ENCODE measurements around the gene TMEM131.

Gene TMEM131

DNA sequence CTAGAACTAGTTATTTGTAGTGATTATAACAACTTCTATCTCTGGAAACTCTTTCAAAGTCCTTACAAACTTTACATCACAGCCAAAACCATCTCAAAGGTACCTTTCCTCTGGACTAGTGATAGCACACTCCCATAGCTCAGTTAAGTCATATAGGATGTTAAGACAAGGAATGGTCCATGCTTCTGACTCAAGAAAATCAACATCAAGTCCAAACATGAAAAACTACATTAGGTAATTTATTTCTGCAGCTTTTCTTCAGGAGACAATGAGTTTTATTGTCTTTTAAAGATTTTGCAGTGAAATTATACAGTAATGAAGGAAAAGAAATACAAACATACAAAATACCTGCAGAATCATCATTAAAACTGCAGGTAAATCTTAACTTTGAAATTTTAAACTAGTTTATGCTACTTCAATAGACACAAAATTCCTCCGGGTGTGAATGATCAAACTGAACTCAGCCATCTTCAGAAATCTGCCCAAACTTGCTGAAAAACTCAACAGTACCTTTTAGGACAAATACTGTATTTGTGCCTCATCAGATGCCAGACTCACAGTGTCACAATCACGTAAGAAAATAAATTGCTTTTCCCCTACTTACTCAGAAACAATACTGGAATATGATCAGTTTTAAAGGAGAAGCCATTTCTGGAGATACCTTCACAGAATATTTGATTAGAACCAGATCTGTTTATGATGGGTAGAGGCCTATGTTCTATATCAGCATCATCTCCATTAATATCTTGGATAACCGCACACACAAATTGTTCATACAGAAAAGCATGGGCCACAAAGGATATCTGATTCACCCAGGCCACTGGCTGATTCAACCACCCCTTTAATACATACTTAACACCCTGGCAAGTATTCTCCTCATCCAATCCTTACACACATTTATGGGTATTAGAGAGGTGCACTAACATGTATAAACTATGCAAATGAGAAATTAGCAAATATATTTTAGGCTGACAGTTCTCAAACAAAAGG lies 2.6 kb downstream of the TMEM131 start:
- no peak for DNase-seq (ENCODE audit: low spot score)

DNA sequence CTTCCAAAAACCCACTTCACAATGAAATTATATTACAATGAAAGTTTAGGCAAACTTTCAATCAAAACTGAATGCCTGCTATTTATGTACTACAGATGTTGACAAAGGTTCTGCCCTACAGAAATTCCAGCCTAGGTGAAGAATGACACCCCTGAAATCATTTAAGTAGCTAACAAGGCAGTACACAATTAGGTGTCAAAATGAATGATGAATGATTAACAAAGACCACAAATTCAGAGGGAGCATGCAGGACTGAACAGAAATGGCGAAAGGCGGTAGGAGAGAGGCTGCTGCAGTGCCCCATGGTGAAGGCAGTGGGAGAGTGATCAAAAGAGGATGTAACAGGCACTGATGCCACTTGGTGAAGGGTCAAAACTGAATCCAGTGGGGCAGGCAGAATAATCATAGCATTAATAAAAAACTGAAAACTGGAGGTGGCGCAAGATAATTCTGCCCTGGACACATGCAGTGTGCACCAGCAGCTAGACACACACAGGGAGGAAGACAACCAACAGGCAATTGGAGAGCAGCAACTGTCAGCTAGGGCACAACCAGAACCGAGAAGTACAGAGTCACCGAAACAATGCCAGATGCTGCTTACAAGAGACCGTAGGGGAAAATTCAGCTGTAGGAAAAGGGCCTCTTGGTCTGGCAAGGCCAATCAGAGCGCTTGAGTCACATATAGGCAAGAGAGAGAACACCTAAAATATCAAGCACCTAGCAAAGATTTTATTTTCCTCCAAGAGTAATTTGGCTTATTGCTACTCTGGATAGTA lies 4.5 kb downstream of the TMEM131 start:
- no peak for DNase-seq (ENCODE audit: low spot score)

DNA sequence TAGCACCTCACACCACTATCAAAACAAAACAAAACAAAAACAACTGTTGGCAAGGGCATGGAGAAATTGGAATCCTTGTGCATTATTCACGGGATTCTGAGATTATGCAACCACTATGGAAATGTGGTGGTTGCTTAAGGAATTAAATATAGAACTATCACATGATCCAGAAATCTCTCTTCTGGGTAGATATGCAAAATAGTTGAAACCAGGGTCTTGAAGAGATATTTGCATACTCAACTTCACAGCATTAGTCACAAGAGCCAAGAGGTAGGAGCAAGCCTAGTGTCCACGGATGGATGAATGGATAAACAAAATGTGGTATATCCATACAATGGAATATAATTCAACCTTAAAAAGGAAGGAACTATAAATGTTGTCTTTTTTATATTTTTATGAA lies 7.0 kb downstream of the TMEM131 start:
- DNase-seq (ENCODE audit: low spot score) = no peak

DNA sequence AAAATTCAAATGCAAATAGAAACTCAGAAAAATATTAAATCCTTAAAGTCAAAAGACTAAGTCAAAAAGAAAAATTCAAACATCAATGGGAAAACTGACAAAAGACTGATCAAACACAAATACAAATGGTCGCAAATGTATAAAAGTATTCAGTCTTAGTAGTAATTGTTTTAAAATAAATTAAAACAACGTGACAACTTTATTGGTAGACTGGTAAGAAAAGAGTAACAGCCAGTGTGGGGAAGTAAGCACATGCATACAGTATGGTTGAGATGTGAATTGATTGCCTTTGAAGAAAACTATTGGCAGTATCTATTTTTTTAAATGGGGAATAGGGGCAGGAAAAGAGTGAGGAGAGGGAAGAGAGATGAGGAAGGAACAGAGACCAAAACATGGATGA lies 9.8 kb downstream of the TMEM131 start:
- DNase-seq (ENCODE audit: low spot score) = no peak

DNA sequence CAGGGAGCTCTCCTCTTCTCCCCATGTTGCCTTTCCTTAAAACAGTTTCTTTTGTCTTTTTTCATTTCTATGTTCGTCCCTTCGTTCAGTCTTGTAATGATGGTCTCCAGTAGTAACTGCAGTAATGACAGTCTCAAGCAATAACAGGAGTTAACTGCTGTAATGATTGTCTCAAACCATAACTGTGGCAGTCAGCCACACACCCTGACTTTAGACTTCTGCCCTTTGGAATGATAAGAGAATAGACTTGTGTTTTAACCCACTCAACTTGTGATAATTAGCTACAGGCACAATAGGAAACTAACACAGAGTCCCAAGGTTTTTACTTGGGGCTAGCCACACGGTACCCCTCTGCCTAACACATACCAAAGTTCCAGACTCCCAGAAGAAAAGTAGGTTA lies 12.1 kb downstream of the TMEM131 start:
- no peak for DNase-seq (ENCODE audit: low spot score)

DNA sequence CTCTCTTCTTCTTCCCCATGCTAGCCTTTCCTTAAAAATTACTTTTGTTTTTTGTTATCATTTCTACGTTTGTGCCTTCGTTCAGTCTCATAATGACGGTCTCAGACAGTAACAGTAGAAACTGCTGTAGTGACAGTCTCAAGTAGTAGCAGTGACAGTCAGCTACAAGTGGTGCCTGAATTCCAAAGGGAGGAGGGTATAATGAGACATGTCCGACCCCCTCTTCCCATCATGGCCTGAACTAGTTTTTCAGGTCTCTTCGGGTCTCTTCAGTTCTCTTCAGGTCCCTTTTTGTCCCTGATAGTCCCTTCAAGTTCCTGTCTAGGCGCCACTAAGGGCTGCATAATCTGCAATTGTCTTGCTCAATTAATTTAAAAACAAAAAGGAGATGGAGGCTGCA lies 12.6 kb downstream of the TMEM131 start:
- no peak for DNase-seq (ENCODE audit: low spot score)

DNA sequence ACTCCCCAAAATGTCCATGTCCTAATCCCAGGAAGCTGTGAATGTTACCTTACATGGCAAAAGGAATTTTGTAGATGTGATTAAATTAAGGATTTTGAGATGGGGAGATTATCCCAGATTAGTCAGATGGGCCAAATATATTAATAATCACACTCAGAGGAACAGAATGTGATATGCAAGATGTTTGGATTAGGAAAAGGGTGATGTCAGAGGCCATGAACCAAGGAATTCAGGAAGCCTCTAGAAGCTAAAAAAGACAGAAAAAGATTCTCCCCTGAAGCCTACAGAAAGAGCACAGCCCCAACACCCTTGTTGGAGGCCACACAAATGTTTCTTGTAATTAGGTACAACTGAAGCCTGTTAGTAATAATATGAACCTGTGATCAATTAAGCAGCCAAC lies 13.1 kb downstream of the TMEM131 start:
- no peak for DNase-seq (ENCODE audit: low spot score)

DNA sequence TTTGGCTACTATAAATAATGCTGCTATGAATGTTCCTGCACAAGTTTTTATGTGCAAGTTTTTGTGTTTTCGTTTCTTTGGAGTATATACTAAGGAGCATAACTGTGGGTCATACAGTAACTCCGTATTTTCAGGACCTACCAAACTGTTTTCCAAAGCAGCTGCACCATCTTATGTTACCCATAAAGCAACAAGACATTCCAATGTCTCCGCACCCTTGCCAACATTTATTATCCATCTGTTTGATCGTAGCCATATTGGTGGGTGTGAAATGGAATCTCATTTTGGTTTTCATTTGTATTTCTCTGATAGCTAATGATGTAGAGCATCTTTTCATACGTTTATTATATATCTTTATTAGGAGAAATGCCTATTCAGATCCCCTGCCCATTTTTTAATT lies 13.8 kb downstream of the TMEM131 start:
- DNase-seq (ENCODE audit: low spot score) = no peak

DNA sequence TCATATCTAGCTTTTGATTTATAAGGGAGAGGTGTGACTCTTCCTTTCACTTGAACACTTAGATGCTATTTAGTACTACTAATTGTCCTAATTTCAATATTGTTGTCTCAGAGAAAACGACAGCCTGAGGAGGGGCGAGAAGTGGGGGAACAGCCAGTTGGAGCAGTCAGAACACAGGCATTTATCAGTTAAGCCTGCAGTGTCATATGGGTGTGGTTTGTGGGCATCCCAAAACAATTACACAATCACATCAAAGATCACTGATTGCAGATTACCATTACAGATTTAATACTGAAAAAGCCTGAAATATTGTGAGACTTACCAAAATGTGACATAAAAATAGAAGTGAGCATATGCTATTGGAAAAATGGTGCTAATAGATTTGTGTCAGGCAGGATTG lies 15.8 kb downstream of the TMEM131 start:
- no peak for DNase-seq (ENCODE audit: low spot score)

DNA sequence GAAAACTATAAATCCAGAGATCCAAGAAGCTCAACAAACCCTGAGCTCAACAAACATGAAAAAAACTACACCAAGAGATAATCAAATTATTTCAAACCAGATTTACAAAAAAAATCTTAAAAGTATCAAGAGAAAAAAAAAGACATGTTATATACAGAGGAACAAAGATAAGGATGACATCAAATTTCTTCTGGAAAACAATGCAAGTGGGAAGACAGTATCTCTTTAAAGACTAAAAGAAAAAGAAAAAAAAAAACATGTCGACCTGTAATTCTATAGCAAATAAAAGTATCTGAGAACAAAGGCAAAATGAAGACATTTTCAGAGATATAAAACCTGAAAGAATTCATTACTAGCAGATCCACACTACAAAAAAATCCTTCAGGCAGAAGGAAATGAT lies 21.3 kb downstream of the TMEM131 start:
- DNase-seq (ENCODE audit: low spot score) = no peak

DNA sequence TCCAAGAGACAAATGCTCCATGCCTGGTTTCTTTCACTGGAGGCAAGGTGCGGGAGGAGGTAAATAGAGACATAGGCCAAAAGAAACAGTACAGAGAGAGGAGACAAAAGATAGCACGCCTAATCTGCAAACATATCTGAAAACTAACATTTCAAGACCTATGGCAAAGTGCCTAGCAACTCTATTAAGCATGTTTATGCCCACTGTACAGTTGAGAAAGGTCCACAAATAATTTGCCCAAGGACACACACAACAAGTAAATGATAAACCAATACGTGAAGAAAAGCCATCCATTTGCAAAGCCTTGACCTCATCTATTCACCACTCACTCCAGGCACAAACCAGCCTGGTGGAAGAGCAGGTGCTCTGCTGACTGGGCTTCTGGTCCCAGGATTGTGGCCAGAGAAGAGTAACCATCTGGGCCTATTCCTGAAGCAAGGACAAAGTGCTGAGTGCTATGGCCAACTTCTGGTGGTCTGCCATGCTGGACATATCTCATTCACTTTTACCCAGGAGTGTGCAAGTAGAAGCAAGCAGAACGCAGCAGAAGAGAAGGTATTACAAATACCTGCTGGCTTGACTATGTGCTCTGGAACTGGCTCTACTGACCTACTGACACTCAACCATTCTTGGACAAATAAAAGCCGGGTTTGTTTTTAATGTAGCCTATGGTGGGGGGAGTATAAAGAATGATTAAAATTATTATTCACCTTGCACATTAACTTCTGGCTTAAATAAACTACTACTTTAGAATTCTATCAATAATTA lies 25.3 kb downstream of the TMEM131 start:
- DNase-seq (ENCODE audit: low spot score) = no peak

DNA sequence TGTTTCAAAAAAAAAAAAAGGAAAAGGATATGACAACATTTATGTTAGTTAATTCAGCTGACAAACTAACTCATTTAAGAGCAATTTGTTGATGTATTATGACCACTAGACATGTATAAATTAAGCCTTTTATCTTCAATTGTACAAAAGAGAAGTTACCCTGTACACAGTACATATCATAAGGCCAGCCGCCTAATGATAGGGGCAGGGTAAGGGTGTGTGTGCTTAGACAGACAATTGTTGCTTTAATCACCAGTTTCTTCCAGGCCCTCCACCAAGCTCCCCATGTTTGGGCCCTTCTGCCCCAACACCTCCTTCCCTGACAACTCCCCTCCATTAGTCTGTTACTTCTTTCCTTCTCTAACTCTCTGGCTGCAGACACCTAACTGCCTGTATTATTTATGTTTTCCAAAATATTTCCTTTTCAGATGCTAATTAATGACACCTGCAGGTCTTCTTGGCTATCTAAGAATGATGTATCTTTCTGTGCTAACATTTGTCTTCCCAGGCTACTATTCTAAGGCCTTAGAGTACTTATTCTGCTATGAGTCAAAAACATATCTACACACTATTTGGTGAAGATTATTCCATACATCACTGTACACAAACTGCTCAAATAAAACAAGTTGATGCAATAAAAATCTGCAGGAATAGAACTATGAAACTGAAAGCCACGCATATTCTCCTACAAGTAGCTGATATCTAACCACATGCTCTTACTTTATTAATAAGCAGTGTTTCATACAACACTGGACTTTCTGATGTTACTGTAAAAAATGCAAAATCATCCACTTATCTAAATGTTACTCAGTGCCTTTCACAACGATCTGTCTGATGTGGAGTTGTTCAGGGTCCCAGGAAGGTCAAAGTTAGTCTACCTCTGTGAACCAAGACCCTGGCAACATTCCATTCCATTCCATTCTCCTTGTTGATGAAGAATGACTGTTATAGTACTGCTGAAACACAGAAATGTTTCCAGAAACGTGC lies 26.4 kb downstream of the TMEM131 start:
- no peak for DNase-seq (ENCODE audit: low spot score)

DNA sequence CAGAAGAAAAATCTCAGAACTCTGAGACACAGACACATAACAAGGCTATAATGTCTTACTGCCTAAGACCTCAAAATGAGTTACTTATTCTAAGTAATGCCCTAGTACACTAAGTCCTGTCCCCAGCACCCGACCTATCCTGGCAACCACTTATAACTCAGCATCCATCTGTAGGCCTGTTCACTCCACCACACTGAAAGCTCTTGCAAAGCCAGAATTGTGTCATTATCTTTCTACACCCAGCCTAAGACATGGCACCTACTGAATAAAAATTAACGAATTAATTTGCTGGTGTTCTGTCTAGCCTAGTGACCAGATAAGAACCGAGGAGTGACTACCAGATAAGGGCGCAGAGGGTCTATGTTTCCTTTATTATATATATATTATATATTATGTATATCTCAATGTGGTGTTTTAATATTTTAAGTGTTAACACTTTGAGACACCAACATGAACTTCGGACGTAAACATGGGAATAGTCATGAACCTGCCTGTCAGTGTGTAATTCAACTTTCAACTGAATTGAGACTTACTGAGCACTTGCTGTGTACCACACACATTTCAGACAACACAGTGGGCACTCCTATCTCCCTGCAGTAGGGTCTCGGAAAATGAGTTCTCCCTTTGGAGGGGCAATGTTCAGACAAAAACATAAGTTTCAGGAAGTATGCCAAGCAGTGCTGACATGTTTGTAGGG lies 27.7 kb downstream of the TMEM131 start:
- no peak for DNase-seq (ENCODE audit: low spot score)

DNA sequence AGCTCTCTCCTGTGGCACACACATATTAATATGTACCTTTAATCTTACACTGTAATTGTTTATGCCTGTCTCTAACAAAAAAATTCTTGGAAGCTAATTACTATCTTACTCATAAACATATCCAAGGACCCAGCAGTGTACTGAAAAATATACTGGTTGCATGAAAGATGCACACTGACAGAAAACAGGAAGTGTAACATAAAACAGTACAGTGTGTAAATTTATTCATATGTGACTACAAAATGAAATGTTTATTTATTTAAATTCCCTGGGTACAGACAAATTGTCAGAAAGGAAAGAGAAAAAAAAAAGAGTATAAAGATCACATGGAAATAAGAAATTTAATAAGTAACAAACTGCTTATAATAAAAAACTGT lies 28.5 kb downstream of the TMEM131 start:
- no peak for DNase-seq (ENCODE audit: low spot score)

DNA sequence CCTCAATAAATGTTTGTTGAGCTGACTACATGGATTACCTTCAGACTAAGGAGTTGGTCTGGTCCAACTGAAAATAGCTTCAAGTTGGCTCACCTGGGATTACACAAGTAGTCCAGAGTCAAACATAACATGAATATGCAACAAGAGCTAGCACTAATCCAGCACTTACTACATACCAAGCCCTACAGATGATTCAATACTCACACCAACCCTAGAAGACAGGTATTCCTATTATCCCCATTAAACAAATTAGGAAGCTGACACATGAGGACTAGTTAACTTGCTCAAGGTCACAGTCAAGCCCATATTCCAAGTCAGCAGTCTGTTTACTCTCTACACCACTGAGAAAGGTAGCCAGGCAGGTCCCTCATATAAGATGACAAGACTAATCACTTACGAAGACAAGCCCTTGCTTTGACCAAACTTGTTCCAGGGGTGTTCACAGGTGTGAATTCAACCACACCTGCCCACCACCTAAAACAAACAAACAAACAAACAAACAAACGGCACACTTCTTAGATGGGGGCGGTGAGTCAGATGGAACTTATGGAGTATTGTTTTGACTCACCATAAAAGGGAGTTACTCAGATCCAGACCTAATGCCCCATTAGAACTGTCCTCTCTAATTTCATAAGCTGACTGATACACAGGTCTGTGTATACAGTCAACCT lies 29.1 kb downstream of the TMEM131 start:
- DNase-seq (ENCODE audit: low spot score) = no peak

DNA sequence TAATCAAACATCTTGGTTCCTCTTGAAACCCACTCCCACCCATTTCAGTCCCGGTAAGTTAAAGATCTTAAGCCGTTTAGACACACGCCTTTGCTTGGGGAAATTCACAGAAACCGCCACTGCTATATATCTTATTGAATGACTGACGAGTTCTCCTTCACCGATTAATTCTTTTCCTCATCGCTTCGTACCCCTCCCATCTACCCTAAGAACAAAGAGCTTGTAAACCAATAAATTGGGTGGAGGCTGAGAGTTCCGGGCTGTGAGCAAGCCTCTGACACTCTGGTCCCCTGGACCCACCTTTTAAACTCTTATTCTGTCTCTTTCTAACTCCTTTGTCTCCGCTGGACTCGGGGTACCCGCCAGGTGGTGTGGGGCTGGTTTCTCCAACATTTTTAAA lies 30.6 kb downstream of the TMEM131 start:
- DNase-seq (ENCODE audit: low spot score) = no peak

DNA sequence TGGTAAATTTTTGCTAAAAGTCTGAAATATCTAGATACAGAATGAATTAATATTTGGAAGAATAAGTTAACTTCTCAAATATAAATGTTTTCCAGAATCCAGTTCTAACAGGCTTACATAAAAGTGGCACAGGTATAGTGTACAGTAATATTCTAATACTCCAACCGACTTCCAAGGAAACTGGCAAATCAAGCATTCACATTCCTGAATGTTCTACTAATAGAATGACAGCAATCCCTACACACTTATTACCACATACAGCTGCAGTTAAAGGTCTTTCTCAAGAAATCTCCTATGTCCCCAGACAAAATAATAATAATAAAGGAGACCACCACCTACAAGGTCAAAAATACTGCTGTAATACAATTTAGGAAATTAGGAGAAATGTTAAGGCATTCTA lies 31.9 kb downstream of the TMEM131 start:
- no peak for DNase-seq (ENCODE audit: low spot score)

DNA sequence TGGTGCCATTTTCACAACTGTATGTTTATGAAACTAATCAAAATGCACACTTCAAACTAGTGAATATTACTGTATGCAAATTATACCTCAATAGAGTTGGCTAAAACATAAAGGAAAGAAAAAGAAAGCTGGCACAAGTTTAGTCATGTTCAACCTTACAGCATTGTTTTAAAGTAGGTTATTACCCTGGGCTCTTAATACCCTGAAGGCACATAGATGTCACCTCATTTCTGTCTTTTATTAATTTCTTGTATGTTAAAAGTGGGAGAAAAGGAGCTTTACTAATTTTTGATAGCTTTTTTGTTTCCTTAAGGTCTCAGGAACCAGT lies 32.7 kb downstream of the TMEM131 start:
- DNase-seq (ENCODE audit: low spot score) = no peak

DNA sequence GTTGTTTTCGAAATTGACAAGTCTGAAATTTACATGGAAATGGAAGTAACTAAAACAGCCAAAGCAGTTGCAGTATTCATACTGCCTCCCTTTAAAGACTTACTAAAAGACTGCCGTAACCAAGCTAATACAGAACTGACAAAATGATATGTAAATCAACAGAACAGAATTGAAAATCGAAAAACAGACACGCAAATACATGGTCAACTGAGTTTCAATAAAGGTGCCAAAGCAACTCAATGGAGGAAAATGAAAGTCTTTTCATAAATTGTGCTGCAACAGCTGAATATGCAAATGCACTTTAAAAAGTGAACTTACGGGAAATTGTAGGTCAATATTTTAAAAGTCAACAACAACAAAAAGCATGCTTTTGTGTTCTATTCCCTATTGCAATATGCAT lies 34.2 kb downstream of the TMEM131 start:
- no peak for DNase-seq (ENCODE audit: low spot score)

DNA sequence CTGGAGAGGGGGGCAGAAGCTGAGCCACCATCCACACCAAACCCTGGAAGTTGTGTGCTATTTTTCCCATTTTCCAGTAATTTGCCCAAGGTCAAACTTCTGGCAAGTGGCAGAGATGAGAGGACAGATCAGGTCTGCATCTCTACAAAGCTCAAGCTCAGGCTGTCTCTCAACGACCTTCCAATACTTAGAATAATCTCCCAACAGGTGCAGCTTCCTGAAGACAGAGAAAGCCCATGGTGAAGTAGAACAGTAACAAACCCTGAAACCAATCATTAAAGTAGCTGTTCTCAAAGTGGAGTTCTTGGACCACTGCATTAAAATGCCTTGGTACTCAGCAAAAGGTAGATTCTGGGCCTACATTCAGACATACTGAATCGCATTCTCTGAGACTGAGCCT lies 37.6 kb downstream of the TMEM131 start:
- no peak for DNase-seq (ENCODE audit: low spot score)

All from putamen (tissue), 1 donor.